ENCODE measurements around the gene ADGRL3.
"Not testable (repeated sequence)": the region's sequence is repeated elsewhere in the genome, so short reads cannot be mapped to it uniquely, and the experiment has no call there.

Gene ADGRL3

DNA sequence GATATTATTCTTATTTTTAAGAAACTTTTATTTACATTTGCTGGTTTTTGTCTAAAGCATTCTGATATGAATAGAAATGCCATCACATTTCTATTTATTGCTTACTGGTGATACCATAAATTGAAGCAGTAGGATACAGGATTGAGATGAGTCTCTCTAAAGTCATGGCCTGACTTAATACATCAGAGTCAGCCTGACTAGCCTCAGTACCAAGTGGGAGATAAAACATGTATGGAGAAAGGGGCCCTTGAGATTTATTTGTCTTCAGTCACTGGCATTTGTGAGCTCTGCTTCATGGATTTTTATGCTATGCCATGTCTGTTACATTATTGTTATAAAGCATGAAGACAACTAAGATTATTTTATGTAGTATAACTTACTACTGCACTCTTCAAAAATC, 465.5 kb downstream of the ADGRL3 start:
- no peak for DNase-seq

DNA sequence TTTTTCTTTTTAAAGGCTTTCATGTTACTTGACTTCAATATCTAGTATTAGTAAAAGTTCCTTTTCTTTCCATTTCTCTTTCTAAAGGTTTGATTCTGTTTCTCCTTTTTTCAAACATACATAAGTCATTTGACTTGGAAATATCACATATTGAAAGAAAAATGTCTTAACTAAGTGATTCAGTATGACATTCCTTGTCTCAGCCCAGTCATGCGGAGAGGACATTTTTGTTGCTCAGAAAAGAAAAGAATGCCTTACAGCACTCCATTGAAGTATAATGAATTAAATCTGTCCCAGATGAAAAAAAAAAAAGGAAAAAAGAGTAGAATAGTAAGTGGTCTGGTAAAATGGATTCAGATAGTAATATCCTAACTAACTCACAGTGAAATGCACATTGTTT, 466.1 kb downstream of the ADGRL3 start:
- no peak for DNase-seq

DNA sequence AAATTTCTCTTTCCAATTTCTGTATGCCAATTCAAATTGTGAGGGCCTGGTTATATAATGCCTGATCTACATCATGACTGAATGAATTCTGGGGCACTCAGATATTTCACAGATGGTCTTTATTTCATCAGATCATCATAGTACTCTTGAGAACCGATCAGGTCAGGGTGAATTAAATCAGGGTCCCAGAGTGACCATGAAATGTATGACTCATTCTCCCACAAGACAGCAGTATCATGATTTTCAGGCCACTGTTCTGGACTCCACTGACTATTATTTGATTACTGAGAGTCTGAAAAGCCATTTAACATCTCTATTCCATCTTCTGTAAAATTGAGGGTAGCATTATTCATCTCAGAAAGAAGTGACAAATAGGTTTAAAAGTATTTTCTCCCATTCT, 471.5 kb downstream of the ADGRL3 start:
- no peak for DNase-seq

DNA sequence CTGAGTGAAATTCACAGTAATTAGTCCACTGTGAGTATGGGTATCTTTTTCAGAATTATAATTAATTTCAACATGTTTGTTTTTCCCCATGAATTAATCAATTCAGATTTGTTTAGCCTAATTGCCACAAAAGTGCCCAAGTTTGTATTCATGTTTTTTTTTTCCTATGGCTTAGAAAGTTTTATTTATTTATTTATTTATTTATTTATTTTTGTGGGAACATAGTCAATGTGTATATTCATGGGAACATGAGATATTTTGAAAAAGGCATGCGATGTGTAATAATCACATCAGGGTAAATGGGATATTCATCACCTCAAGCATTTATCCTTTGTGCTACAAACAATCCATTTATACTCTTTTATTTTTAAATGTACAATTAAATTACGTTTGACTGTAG, 475.3 kb downstream of the ADGRL3 start:
- no peak for DNase-seq

DNA sequence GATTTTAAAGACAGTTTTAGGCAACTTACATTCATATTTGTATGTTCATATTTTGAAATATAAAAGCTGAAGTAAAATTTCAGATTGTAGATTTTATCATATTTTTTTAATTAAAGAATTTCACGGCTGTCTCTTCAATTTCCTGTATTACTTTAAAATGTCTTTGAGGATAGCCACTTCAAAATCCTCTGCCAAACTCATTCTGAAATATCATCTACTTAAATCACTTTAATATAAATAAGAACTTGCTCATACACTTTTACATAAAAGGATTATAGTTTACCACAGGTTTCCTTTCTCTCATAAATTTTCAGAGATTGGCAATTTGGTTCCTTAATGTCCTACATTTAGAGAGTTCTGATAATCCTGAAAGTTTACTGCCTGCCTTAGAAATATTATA, 478.2 kb downstream of the ADGRL3 start:
- DNase-seq: no peak

DNA sequence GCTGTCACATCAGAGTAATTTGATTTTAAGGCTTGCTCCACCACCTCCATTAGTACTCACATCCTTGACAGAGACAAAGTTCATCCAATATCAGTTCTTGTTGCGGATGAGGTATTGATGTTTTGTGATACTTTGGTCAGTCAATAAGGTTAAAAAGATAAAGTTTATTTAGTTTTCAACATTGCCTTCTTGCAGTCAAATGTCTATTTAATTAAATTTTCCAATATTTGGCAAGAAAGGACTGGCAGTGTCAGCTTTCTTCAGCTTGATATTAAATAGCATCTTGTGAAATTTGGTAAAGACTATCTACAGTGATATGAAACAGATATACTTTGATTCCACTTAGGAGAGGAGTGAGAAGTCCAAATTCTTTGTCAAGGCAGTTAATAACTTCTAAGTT, 493.4 kb downstream of the ADGRL3 start:
- no peak for DNase-seq

DNA sequence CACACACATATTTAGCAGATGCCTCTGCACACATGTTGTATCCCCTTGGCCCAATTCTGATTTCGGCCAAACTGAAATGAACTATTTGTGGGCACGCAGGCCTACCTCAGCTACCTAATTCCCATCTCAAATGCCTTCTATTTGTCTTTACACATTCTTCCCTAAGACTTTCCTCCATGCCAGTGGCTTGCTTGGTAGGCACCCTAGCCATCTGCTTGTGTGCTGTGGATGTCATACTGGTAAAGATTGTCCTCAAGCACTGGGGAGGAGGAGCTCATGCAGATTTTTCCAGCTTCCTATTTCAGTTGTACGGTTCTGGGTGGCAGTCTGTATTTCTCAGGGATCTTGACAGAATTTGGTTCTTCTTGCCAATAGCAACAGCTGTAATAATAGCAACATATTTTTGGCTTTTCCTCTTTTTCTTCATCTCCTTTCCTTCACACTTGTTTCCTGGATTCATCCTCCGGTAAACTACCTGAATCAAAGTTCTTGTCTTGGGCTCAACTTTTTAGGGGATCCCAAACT, 514.3 kb downstream of the ADGRL3 start:
- DNase-seq: no peak

DNA sequence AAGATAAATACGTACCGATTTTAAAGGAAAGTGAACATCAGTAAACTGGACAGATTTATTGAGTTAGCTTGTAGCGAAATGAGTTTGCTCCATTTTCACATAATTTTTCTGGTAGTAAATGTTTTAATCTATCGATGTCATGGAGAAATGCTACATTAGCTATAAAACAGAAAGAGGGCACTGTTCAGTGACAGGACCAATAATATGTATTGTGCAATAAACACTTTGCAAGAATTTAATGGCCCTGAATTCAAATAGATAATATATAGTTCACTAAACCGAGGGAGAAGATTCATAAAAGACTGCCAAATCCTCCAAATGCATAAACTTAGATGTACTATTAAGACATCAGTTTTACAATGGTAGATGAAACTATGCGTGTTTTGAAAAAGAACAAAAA, 516.3 kb downstream of the ADGRL3 start:
- DNase-seq: no peak

DNA sequence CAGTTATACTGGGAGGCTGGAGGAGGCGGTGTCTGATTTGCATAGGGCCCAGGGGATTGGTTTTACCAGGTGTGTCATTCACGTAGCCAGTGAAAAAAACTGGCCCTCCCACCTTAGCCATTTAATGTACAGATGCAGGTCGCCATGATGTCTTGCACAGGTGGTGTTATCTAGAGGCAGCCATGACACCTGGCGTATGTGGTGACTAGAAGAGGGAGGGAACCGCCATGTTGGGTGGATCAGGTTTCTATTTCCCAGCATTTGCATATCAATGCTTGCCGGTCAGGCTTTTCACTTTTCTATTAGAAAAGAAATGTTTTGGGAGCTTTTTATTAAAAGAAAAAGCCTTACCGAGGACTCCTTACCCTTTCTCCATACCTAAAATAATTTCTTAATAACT, 523.4 kb downstream of the ADGRL3 start:
- no peak for DNase-seq

DNA sequence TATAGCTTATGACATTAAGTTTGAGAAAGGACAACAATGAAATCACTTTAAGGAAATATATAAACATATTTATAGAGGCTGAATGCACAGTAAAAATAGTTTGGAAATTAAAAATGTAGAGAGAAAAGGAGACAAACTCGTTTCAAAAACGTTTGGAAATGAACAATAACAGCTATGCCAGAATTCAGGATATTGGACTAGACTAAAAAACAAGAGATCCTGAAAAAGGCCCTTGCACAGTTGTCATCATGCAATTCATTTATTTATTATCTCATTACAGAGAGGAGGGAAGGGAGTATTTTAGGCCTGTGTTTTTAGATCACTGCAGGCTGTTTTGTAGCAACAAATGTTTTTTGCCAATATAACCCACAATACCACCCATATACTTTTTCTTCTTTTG, 527.2 kb downstream of the ADGRL3 start:
- no peak for DNase-seq

DNA sequence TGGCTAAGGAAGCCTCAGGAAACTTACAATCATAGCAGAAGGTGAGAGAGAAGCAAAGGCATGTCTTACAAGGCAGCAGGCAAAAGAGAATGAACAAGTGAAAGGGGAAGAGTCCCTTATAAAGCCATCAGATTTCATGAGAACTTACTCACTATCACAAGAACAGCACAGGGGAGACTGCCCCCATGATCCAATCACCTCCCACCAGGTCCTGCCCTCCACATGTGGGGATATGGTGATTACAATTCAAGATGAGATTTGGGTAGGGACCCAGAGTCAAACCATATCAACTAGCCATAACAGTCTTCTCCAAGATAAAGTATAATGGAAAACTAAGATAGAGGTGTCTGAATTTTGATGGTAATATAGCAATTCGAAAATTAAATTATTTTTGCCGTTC, 534.3 kb downstream of the ADGRL3 start:
- DNase-seq: no peak

DNA sequence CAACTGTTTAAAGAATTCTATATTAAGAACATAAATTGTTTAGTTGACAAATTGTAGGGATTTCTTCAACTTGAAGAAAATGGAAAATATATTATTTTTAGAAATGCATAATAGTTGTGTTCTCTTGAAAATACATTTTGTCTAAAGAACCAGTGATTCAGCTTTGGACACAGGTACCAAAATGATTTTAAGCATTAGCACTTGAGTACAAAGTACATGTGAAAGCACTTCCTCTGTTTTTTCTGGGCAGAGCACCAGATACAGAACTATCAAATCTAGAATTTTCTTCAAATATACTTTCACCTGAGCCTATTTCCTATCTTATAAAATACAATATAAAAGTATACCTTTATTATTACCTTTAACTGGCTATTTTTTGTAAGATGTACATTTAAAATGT, 539.8 kb downstream of the ADGRL3 start:
- DNase-seq: no peak

DNA sequence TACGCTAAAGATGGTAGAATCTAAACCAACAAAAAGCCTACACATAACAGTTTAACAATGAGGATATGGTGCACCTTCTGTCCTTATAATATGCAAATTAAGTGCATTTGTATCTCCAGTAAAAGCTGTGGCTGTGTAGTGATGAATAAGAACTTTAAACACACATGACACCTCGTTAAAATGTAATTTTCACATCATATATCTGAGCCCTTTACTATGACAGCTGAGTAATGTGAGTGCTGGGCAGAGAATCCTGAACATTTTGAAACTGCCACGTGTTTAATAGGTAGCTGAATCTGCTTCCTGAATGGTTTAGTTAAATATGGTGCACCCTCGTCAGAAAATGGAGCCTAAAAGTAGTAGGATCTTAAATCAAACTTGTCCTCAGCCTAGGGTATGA, 540.8 kb downstream of the ADGRL3 start:
- DNase-seq: no peak

DNA sequence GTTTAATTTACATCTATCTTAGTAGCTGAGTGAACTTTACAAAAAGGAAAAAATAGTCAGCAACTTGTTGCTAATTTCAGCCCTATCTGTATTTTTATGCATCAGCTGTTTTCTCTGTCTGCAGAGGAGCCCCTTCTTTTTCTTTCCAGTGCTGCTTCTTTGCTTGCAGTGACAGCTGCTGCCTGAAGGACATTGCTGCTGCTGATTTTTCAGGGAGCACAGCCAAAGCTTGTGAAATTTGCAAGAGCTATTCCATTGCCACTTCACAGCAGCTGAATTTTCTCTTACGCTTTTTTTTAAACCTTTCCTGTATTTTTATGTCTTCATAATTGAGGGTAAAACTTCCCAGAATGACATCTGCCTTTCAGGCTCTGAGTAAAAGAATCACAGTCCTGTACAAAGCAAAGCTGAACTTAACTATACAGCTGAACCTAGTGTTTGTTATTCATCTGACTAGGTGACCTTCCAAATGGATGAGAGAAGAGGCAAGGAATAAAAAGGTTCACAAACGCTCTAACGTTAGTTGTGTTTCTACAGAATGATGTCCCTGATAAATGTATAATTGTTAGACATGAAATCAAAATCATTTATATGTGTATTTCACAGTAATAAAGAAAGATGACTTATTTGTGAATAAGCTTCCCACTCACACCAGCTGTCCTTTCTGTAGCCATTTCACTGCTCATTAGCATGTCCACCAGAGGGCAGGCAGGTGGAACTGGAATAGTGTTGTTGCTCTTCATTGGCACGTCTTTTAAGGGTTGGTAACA, 541.4 kb downstream of the ADGRL3 start:
- DNase-seq: no peak

DNA sequence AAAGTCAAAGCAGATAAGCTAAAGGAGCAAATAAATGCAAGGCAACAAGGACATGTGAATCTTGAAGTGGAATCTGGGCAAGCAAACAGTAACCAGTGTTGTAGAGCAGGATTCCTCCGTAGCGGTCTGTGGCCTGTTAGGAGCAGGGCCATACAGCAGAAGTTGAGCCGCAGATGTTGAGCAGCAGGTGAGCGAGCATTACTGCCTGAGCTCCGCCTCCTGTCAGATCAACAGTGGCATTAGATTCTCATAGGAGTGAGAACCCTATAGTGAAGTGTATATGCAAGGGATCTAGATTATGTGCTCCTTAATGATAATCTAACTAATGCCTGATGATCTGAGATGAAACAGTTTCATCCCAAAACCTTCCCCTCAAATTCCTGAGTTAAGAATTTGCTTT, 550.7 kb downstream of the ADGRL3 start:
- DNase-seq: no peak

DNA sequence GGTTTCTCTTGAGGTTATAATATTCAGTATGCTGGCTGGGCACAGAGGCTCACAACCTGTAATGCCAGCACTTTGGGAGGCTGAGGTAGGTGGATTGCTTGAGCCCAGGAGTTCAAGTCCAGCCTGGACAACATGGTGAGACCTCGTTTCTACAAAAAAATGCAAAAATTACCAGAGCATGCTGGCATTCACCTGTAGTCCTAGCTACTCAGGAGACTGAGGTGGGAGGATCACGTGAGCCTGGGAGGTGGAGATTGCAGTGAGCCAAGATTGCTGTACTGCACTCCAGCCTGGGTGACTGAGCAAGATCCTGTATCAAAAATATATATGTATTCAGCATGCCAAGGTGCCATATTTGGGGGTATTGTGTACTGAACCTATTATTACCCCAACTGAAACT, 552.5 kb downstream of the ADGRL3 start:
- DNase-seq: no peak

DNA sequence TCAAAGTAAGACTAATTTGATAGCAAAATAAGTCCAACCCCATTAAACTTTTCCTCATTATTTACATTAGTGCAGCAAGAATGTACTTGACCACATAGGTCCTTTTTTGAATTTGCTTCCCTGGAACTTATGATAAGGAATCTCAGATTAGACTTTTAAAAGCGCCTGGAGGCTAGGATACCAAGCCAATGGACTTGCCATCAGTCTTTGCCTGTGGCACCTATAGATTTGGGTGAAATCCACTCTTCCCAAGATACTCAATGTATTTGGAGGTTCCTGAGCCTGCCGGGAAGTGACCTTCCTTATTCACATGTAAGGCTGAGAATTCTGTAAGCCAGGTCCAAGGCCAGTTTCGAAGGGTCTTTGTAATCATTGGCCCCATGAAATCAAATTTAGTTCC, 553.6 kb downstream of the ADGRL3 start:
- DNase-seq: no peak

DNA sequence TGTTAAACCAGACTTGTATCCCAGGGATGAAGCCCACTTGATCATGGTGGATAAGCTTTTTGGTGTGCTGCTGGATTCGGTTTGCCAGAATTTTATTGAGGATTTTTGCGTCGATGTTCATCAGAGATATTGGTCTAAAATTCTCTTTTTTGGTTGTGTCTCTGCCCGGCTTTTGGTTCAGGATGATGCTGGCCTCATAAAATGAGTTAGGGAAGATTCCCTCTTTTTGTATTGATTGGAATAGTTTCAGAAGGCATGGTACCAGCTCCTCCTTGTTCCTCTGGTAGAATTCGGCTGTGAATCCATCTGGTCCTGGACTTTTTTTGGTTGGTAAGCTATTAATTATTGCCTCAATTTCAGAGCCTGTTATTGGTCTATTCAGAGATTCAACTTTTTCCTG, 556.8 kb downstream of the ADGRL3 start:
- not testable (repeated sequence) for DNase-seq

DNA sequence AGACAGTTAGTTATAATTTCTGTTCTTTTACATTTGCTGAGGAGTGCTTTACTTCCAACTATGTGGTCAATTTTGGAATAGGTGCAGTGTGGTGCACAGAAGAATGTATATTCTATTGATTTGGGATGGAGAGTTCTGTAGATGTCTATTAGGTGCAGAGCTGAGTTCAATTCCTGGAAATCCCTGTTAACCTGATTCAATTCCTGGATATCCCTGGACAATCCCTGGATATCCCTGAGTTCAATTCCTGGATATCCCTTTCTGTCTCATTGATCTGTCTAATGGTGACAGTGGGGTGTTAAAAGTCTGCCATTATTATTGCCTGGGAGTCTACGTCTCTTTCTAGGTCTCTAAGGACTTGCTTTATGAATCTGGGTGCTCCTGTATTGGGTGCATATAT, 557.9 kb downstream of the ADGRL3 start:
- not testable (repeated sequence) for DNase-seq

DNA sequence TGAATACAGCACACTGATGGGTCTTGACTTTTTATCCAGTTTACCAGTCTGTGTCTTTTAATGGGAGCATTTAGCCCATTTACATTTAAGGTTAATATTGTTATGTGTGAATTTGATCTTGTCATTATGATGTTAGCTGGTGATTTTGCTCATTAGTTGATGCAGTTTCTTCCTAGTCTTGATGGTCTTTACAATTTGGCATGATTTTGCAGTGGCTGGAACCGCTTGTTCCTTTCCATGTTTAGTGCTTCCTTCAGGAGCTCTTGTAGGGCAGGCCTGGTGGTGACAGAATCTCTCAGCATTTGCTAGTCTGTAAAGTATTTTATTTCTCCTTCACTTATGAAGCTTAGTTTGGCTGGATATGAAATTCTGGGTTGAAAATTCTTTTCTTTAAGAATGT, 558.5 kb downstream of the ADGRL3 start:
- DNase-seq: not testable (repeated sequence)

DNA sequence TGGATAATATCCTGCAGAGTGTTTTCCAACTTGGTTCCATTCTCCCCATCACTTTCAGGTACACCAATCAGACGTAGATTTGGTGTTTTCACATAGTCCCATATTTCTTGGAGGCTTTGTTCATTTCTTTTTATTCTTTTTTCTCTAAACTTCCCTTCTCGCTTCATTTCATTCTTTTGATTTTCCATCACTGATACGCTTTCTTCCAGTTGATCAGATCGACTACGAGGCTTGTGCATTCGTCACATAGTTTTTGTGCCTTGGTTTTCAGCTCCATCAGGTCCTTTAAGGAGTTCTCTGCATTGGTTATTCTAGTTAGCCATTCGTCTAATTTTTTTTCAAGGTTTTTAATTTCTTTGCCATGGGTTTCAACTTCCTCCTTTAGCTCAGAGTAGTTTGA, 559.1 kb downstream of the ADGRL3 start:
- DNase-seq: not testable (repeated sequence)

DNA sequence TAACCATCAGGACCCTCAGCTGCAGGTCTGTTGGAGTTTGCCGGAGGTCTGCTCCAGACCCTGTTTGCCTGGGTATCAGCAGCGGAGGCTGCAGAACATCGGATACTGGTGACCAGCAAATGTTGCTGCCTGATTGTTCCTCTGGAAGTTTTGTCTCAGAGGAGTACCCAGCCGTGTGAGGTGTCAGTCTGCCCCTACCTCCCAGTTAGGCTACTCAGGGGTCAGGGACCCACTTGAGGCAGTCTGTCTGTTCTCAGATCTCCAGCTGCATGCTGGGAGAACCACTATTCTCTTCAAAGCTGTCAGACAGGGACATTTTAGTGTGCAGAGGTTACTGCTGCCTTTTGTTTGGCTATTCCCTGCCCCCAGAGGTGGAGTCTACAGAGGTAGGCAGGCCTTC, 559.8 kb downstream of the ADGRL3 start:
- DNase-seq: not testable (repeated sequence)

DNA sequence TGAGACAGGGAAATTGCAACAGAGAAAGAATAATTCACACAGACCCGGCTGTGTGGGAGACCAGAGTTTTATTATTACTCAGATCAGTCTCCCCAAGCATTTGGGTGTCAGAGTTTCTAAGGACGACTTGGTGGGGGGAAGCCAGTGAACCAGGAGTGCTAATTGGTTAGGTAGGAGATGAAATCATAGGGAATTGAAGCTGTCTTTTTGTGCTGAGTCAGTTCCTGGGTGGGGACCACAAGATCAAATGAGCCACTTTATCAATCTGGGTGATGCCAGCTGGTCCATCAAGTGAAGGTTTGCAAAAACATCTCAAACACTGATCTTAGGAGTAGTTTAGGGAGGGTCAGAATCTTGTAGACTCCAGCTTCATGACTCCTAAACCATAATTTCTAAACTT, 560.7 kb downstream of the ADGRL3 start:
- no peak for DNase-seq

DNA sequence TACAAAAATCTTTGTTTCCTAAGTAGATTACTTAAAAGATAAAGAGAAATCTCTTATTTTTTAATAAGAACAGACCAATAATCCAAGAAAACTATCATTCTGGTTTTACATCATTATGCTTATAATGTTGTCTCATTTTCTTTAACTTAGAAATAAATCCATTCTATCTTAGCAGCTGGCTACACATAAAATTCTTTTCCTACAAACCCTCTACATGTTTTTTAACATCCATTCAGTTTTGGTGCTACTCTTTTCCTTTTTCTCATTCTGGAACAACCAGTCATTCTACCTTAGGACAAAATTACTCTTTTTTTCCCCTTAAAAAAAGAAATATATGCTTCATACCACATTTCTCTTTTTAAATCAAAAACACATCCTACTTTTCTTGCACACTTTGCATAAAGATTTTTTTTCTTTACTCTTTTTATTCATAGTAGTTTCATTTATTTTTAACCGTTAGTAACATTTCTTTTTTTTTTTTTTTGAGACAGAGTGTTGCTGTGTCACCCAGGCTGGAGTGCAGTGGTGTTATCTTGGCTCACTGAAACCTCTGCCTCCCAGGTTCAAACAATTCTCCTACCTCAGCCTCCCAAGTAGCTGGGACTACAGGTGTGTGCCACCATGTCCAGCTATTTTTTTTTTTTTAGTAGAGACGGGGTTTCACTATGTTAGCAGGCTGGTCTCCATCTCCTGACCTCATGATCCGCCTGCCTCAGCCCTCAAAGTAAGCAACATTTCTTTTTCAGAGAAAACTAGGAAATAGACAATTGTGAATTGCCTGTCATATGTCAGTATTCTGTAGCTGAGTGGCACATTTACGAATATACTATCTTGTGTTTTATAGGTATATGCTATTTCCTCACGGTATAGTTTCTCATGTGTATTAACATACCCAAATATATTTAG, 562.8 kb downstream of the ADGRL3 start:
- DNase-seq: no peak
